Liver (tissue), 9 donors: Measurements from ENCODE around the gene CEND1. TPM values are rescaled to one million over a fixed set of nuclear protein-coding genes. Genes with fewer than 3 reads are reported as not detected.

Source experiments
- DNase-seq: peaks from one replicate; pipeline ENCODE4 v3.0.0-alpha.2; 2017; ENCODE audit warnings: low spot score
- H3K27ac ChIP-seq, 2 donors: one replicate each; pipeline ENCODE4 v1.7.0; 2013; ENCODE audit warnings: inconsistent platforms in 2 of 2, low read length in 2 of 2, control low read depth in 1 of 2, low read depth in 1 of 2, mild to moderate bottlenecking in 1 of 2
- H3K27me3 ChIP-seq, 4 donors: one replicate each; pipeline versions ENCODE4 v1.6.1 to v1.7.0; 2013; ENCODE audit warnings: low read length in 3 of 4, inconsistent platforms in 1 of 4, mild to moderate bottlenecking in 1 of 4, moderate library complexity in 1 of 4; ENCODE audit not compliant: control insufficient read depth in 4 of 4, insufficient read depth in 4 of 4
- H3K36me3 ChIP-seq, 4 donors: one replicate each; pipeline versions ENCODE4 v1.6.1 to v1.7.0; 2013; ENCODE audit warnings: low read length in 3 of 4, mild to moderate bottlenecking in 3 of 4, low read depth in 1 of 4, moderate library complexity in 1 of 4; ENCODE audit not compliant: control insufficient read depth in 4 of 4, insufficient read depth in 3 of 4
- H3K4me1 ChIP-seq, 4 donors: one replicate each; pipeline versions ENCODE4 v1.6.1 to v1.7.0; 2013; ENCODE audit warnings: low read length in 3 of 4, mild to moderate bottlenecking in 3 of 4, moderate library complexity in 1 of 4; ENCODE audit not compliant: control insufficient read depth in 4 of 4, insufficient read depth in 4 of 4
- H3K4me3 ChIP-seq, 3 donors: one replicate each; pipeline versions ENCODE4 v1.6.1 to v1.7.0; 2013; ENCODE audit warnings: low read length in 3 of 3, control low read depth in 1 of 3, low read depth in 1 of 3, mild to moderate bottlenecking in 1 of 3
- H3K9ac ChIP-seq, 2 donors: one replicate each; pipeline ENCODE4 v1.7.0; 2013; ENCODE audit warnings: low read length in 2 of 2, mild to moderate bottlenecking in 2 of 2, moderate library complexity in 2 of 2, control low read depth in 1 of 2, low read depth in 1 of 2
- H3K9me3 ChIP-seq, 4 donors: one replicate each; pipeline versions ENCODE4 v1.6.1 to v1.7.0; 2013; ENCODE audit warnings: low read length in 3 of 4; ENCODE audit not compliant: control insufficient read depth in 4 of 4
- ATF3 ChIP-seq: IDR thresholded peaks from 2 replicates; pipeline ENCODE4 v1.6.1; 2016; ENCODE audit warnings: antibody characterized with exemption
- EGR1 ChIP-seq, 2 donors: IDR thresholded peaks; 2 replicates each; pipeline ENCODE4 v1.6.1; 2016 to 2018; ENCODE audit warnings: antibody characterized with exemption in 2 of 2, low read depth in 2 of 2
- FOXA1 ChIP-seq: IDR thresholded peaks from 2 replicates; pipeline ENCODE4 v1.6.1; 2016; ENCODE audit warnings: antibody characterized with exemption
- FOXA2 ChIP-seq: IDR thresholded peaks from 2 replicates; pipeline ENCODE4 v1.6.1; 2016; ENCODE audit warnings: antibody characterized with exemption
- GABPA ChIP-seq, 2 donors: IDR thresholded peaks in 1 of 2; conservative IDR thresholded peaks in 1 of 2; 2 replicates each; pipeline ENCODE4 v1.6.1; 2016; ENCODE audit warnings: antibody characterized with exemption in 2 of 2, mild to moderate bottlenecking in 1 of 2, moderate library complexity in 1 of 2
- HNF4A ChIP-seq, 2 donors: conservative IDR thresholded peaks; 2 replicates each; pipeline ENCODE4 v1.6.1; 2016; ENCODE audit warnings: antibody characterized with exemption in 2 of 2, mild to moderate bottlenecking in 2 of 2
- HNF4G ChIP-seq: IDR thresholded peaks from 2 replicates; pipeline ENCODE4 v1.6.1; 2016; ENCODE audit warnings: antibody characterized with exemption
- JUND ChIP-seq, 2 donors: IDR thresholded peaks; 2 replicates each; pipeline ENCODE4 v1.6.1; 2016; ENCODE audit warnings: antibody characterized with exemption in 2 of 2
- NR2F2 ChIP-seq: IDR thresholded peaks from 2 replicates; pipeline ENCODE4 v1.6.1; 2016; ENCODE audit warnings: antibody characterized with exemption
- RAD21 ChIP-seq, 2 donors: IDR thresholded peaks; 2 replicates each; pipeline ENCODE4 v1.6.1; 2016; ENCODE audit warnings: antibody characterized with exemption in 2 of 2, mild to moderate bottlenecking in 2 of 2
- RXRA ChIP-seq, 2 donors: IDR thresholded peaks; 2 replicates each; pipeline ENCODE4 v1.6.1; 2017 to 2018; ENCODE audit warnings: antibody characterized with exemption in 2 of 2, mild to moderate bottlenecking in 1 of 2
- SP1 ChIP-seq: IDR thresholded peaks from 2 replicates; pipeline ENCODE4 v1.6.1; 2018; ENCODE audit warnings: antibody characterized with exemption, mild to moderate bottlenecking
- TAF1 ChIP-seq: conservative IDR thresholded peaks from 2 replicates; pipeline ENCODE4 v1.6.1; 2016; ENCODE audit warnings: antibody characterized with exemption, mild to moderate bottlenecking
- YY1 ChIP-seq: IDR thresholded peaks from 2 replicates; pipeline ENCODE4 v1.6.1; 2016; ENCODE audit warnings: antibody characterized with exemption, mild to moderate bottlenecking
- ZBTB33 ChIP-seq: IDR thresholded peaks from 2 replicates; pipeline ENCODE4 v1.6.1; 2016; ENCODE audit warnings: antibody characterized with exemption
- WGBS: extraction: QIAGEN DNeasy Blood & Tissue Kit; methylation state at CpG from one replicate; pipeline ENCODE4 v1.1.7; 2013; 5-methylcytosine and 5-hydroxymethylcytosine counted together
- polyA plus RNA-seq, 2 donors: library from polyadenylated mRNA; stranded (reverse) in 1 of 2; unstranded in 1 of 2; fragments of 200-250 nt in 1 of 2; fragments of >200 nt in 1 of 2; fragmentation: Nextera tagmentation in 1 of 2; extraction: Ambion mirVana in 1 of 2; gene quantifications; one replicate each; pipeline versions ENCODE4 v1.2.1 to v1.2.3, GENCODE V29; 2013 to 2015
- total RNA-seq, 2 donors: library from RNA; depleted of rRNA; stranded (reverse); fragments of >200 nt; gene quantifications; one replicate each; pipeline ENCODE4 v1.2.3, GENCODE V29; 2014
- TF ChIP-seq, protein P1 (sequence below): IDR thresholded peaks from 2 replicates; pipeline ENCODE4 v1.6.1; 2016; ENCODE audit warnings: antibody characterized with exemption, mild to moderate bottlenecking
- TF ChIP-seq, protein P2 (sequence below): fragments of 150-350 bp; IDR thresholded peaks from 2 replicates; pipeline ENCODE4 v1.5.1; 2017; ENCODE audit warnings: improper control_type of control experiment, low read depth, low read length; ENCODE audit not compliant: missing input control
- donor health status: healthy.
- donor health status: healthy.
- donor health status: healthy.
- donor health status: healthy.
- donor health status: healthy.

CEND1 gene
- total and polyA plus RNA-seq, 4 donors = not detected

DNA sequence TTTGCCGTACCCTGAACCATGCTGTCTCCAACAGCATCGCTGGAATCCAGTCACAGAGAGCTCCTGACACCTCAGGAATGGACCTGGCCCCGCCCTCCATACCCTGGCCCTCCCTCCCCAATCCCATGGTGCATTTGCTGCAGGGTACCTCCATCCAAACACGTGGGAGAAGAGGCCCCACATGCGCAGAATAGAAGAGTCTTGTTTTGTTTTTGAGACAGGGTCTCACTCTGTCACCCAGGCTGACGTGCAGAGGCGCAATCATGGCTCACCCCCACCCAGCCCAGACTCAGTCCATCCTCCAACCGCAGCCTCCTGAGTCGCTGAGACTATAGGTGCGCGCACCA, 26.5 kb upstream of the CEND1 start:
- TF ChIP-seq EGR1 (IDR thresholded peaks at IDR 0.05; ENCODE audit: low read depth in 2 of 2) (no peak), FOXA2 (no peak), HNF4G (no peak), NR2F2 (no peak), RAD21 (IDR thresholded peaks at IDR 0.05) (no peak), GABPA (IDR thresholded peaks at IDR 0.05 in 1 of 2, conservative IDR thresholded peaks at IDR 0.05 in 1 of 2) (no peak), YY1 (no peak), FOXA1 (no peak), HNF4A (conservative IDR thresholded peaks at IDR 0.05) (no peak), TAF1 (no peak)
- TF ChIP-seq, protein P1, sequence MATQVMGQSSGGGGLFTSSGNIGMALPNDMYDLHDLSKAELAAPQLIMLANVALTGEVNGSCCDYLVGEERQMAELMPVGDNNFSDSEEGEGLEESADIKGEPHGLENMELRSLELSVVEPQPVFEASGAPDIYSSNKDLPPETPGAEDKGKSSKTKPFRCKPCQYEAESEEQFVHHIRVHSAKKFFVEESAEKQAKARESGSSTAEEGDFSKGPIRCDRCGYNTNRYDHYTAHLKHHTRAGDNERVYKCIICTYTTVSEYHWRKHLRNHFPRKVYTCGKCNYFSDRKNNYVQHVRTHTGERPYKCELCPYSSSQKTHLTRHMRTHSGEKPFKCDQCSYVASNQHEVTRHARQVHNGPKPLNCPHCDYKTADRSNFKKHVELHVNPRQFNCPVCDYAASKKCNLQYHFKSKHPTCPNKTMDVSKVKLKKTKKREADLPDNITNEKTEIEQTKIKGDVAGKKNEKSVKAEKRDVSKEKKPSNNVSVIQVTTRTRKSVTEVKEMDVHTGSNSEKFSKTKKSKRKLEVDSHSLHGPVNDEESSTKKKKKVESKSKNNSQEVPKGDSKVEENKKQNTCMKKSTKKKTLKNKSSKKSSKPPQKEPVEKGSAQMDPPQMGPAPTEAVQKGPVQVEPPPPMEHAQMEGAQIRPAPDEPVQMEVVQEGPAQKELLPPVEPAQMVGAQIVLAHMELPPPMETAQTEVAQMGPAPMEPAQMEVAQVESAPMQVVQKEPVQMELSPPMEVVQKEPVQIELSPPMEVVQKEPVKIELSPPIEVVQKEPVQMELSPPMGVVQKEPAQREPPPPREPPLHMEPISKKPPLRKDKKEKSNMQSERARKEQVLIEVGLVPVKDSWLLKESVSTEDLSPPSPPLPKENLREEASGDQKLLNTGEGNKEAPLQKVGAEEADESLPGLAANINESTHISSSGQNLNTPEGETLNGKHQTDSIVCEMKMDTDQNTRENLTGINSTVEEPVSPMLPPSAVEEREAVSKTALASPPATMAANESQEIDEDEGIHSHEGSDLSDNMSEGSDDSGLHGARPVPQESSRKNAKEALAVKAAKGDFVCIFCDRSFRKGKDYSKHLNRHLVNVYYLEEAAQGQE = no peak
- H3K9me3 ChIP-seq = no peaks in the 10 kb centered on the region
- H3K27ac ChIP-seq = no peak overlapping the region
- peaks cover 4 to 27% (median 18%) of the 10 kb centered on the region in 4 donors for H3K4me1 ChIP-seq
- no peak overlapping the region for H3K4me3 ChIP-seq
- WGBS = 84% methylated on average over 11 of the region's 11 CpGs
- H3K9ac ChIP-seq = no peak overlapping the region
- DNase-seq = no peak
- H3K27me3 ChIP-seq = no peaks in the 10 kb centered on the region
- peaks cover 3 to 23% (median 18%) of the 10 kb centered on the region in 4 donors for H3K36me3 ChIP-seq

DNA sequence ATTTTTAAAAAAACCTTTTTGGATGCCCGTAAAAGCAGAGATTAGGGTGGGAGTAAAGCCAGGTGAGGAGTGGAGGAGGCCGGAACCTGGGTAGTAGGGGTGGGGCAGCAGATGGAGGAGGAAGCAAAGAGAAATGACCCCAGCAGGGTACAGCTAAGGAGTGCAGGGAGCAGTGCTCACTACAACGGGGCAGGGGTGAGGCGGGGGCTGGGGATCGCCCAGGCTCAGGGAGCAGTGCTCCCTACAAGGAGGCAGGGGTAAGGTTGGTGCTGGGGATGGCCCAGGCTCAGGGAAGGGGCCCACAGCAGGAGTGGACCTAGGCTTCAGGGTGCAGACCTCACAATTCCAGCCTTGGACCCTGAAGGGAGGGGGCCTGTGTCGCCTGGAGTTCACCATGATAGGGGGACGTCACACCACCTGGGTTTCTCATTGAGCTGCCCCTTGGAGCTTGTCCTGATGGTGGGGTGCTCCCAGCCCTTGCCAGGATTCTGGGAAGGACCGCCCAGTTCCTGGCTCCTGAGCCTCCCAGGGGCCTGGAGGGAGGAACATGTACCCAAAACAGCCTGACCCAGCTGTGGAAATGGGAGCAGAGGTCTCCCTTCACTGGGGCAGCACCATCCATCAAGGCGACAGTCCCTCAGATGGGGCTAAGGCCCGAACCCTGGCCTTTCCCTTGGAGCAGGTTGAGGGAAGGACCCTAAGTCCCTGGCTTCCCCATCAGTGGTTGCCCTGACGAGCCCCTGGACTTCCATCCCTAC, 26.0 kb upstream of the CEND1 start:
- no peak for DNase-seq
- Histone ChIP-seq H3K9ac (no peak overlapping the region), H3K9me3 (no peaks in the 10 kb centered on the region), H3K4me1 (peaks cover 4 to 27% (median 19%) of the 10 kb centered on the region in 4 donors), H3K27ac (no peak overlapping the region), H3K36me3 (peaks cover 5 to 23% (median 19%) of the 10 kb centered on the region in 4 donors), H3K27me3 (no peaks in the 10 kb centered on the region), H3K4me3 (no peak overlapping the region)
- WGBS = 91% methylated on average over 11 of the region's 11 CpGs
- TF ChIP-seq FOXA2 (no peak), NR2F2 (no peak), HNF4G (no peak), GABPA (IDR thresholded peaks at IDR 0.05 in 1 of 2, conservative IDR thresholded peaks at IDR 0.05 in 1 of 2) (no peak), HNF4A (conservative IDR thresholded peaks at IDR 0.05) (no peak), JUND (IDR thresholded peaks at IDR 0.05) (no peak), RXRA (IDR thresholded peaks at IDR 0.05) (no peak)

DNA sequence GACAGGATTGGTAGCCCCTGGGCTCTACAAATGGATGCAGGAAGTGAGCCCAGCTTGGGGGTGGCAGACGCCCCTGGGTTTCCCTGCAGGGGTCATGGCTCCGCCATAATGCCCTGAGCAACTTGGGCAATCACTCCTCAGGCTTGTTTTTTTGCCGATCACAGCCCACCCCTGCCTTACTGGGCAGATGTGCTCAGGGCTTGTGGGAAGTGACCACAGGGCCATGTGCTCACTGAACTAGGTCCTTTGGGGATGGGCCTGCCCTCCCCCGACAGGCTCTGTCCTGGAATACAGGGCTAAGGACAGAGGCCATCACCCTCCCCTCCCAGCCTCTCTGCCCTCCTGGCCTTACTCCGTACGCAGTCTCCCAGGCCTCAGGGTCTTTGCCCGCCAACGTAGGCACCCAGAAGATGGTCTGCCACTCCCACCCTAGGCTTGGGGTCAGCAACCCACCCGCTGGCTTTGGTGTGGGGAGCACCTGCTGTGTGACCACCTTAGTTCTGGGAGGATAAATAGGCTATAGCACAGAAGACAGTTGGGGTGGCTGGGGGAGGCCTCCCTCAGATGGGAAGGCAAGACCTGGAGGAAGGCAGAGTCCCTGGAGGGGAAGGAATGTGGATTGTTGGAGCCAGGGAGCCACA, 23.7 kb upstream of the CEND1 start:
- TF ChIP-seq ZBTB33 (no peak), TAF1 (no peak), GABPA (IDR thresholded peaks at IDR 0.05 in 1 of 2, conservative IDR thresholded peaks at IDR 0.05 in 1 of 2) (no peak), SP1 (no peak), YY1 (no peak), HNF4A (conservative IDR thresholded peaks at IDR 0.05) (no peak), FOXA1 (no peak), ATF3 (no peak)
- TF ChIP-seq, protein P2, sequence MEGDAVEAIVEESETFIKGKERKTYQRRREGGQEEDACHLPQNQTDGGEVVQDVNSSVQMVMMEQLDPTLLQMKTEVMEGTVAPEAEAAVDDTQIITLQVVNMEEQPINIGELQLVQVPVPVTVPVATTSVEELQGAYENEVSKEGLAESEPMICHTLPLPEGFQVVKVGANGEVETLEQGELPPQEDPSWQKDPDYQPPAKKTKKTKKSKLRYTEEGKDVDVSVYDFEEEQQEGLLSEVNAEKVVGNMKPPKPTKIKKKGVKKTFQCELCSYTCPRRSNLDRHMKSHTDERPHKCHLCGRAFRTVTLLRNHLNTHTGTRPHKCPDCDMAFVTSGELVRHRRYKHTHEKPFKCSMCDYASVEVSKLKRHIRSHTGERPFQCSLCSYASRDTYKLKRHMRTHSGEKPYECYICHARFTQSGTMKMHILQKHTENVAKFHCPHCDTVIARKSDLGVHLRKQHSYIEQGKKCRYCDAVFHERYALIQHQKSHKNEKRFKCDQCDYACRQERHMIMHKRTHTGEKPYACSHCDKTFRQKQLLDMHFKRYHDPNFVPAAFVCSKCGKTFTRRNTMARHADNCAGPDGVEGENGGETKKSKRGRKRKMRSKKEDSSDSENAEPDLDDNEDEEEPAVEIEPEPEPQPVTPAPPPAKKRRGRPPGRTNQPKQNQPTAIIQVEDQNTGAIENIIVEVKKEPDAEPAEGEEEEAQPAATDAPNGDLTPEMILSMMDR = no peak
- no peak overlapping the region for H3K9ac ChIP-seq

More for the DNA sequence above, 23.7 kb upstream of the CEND1 start:
- no peak overlapping the region for H3K4me3 ChIP-seq
- H3K36me3 ChIP-seq = peaks cover 5 to 23% (median 19%) of the 10 kb centered on the region in 4 donors
- H3K27me3 ChIP-seq = no peaks in the 10 kb centered on the region
- H3K9me3 ChIP-seq = no peaks in the 10 kb centered on the region
- WGBS = 91% methylated on average over 9 of the region's 9 CpGs
- no peak overlapping the region for H3K27ac ChIP-seq
- no peak for DNase-seq
- peaks cover 0 to 26% (median 16%) of the 10 kb centered on the region in 4 donors for H3K4me1 ChIP-seq
